ENCODE data around the gene WDR7.
A peak's percentile ranks its signal among the peaks of the same experiment; 100 is the strongest.

The WDR7 gene

GRCh38 chr18:56658261-56658660, 7.1 kb downstream of the WDR7 start:
- no peak for TF ChIP-seq CTCF (IDR thresholded peaks at IDR 0.05; ENCODE audit: insufficient read depth, missing control alignments)
- peak; percentile 97 for FAIRE-seq

GRCh38 chr18:56659111-56659510, 8.0 kb downstream of the WDR7 start:
- no peak for DNase-seq (ENCODE audit: insufficient read length, low spot score)
- FAIRE-seq: no peak
- TF ChIP-seq CTCF (IDR thresholded peaks at IDR 0.05; ENCODE audit: insufficient read depth, missing control alignments): no peak

More at GRCh38 chr18:56658261-56658660, 7.1 kb downstream of the WDR7 start:
- no peak for DNase-seq (ENCODE audit: insufficient read length, low spot score)

- no peak for DNase-seq (ENCODE audit: insufficient read length, low spot score)
- no peak for TF ChIP-seq CTCF (IDR thresholded peaks at IDR 0.05; ENCODE audit: insufficient read depth, missing control alignments)
- no peak for FAIRE-seq
Observed at GRCh38 chr18:56660655-56661054, 9.5 kb downstream of the WDR7 start.

- FAIRE-seq (no peak), DNase-seq (ENCODE audit: insufficient read length, low spot score) (no peak)
- no peak for TF ChIP-seq CTCF (IDR thresholded peaks at IDR 0.05; ENCODE audit: insufficient read depth, missing control alignments)
Observed at GRCh38 chr18:56661360-56662062, 10.4 kb downstream of the WDR7 start.

GRCh38 chr18:56662063-56662408, 10.9 kb downstream of the WDR7 start:
- FAIRE-seq (no peak), DNase-seq (ENCODE audit: insufficient read length, low spot score) (no peak)
- TF ChIP-seq CTCF (IDR thresholded peaks at IDR 0.05; ENCODE audit: insufficient read depth, missing control alignments): no peak

- no peak for TF ChIP-seq CTCF (IDR thresholded peaks at IDR 0.05; ENCODE audit: insufficient read depth, missing control alignments)
- FAIRE-seq (peak; percentile 99), DNase-seq (ENCODE audit: insufficient read length, low spot score) (no peak)
Observed at GRCh38 chr18:56662502-56662901, 11.3 kb downstream of the WDR7 start.

GRCh38 chr18:56662902-56663301, 11.7 kb downstream of the WDR7 start:
- no peak for DNase-seq (ENCODE audit: insufficient read length, low spot score)
- no peak for FAIRE-seq
- no peak for TF ChIP-seq CTCF (IDR thresholded peaks at IDR 0.05; ENCODE audit: insufficient read depth, missing control alignments)

All from D721Med (cell line).